ENCODE results near the gene PRMT2.
"Not testable (repeated sequence)": the region's sequence is repeated elsewhere in the genome, so short reads cannot be mapped to it uniquely, and the experiment has no call there.

The PRMT2 gene

DNA sequence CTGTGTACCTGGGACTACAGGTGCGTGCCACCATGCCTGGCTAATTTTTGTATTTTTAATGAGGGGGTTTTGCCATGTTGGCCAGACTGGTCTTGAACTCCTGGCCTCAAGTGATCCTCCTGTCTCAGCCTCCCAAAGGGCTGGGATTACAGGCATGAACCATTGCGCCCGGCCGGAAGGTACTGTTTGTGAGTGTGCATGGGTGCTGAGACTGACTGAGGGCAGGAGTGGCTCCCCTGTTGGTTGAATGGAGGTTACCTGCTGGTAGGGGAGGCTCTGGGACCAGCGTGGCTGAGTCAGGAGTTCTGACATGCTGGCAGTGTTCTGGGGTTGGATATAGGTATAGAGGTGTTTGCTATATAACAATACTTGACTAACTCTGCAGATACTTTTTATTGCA, 10.4 kb downstream of the PRMT2 start:
- no peak for DNase-seq

DNA sequence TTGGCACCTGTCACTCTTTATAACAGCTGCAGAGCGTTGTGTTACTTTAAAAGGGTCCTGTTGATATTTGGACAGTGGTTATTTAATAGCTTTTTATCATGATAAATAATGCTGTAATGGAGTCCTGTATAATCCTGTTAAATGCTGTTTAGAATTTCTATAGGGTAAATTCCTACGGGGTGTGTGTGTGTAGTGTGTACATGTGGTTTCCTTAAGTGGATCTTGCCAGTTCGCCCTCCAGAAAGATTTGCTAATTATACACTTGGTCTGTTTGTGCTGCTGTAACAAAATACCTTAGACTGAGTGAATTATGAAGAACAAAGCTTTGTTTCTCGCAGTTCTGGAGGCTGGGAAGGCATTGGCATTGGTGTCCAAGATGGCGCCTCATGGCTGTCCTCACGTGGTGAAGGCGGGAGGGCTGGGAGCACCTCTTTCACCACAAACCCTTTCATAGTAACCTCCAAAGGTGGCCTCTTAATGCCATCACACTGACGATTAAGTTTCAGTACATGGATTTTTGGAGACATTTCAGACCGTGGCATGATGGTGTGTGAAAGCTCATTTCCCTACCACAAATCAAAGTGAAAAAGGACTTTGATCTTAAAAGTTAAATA, 11.2 kb downstream of the PRMT2 start:
- DNase-seq: no peak

DNA sequence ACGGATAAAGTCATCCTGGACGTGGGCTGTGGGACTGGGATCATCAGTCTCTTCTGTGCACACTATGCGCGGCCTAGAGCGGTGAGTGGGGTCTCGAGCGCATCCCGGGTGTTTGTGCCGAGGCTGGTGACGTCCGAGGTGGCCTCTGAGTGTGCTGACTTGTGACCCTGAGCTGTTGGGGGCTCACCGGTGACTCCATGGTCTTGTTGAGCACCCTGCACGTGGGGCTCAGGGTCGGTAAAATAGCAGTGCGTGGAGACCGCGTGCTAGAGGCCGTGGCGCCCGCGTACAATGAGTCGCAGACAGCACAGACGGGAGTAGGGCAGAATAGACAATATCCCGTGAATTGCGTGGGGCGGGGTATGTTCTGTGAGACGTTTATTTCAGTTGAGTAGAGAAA, 13.1 kb downstream of the PRMT2 start:
- no peak for DNase-seq

DNA sequence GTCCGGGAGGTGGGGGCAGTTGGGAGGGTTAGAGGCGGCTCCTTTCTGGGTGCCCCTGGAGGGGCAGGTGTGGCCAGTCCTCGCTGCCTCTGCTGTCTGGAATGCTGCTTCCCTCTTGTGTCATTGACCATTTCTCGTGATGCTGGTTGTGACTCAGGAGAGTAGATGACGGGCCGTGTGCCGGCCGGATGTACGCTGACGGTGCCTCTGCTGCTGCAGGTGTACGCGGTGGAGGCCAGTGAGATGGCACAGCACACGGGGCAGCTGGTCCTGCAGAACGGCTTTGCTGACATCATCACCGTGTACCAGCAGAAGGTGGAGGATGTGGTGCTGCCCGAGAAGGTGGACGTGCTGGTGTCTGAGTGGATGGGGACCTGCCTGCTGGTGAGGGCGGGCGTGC, 13.9 kb downstream of the PRMT2 start:
- DNase-seq: no peak

DNA sequence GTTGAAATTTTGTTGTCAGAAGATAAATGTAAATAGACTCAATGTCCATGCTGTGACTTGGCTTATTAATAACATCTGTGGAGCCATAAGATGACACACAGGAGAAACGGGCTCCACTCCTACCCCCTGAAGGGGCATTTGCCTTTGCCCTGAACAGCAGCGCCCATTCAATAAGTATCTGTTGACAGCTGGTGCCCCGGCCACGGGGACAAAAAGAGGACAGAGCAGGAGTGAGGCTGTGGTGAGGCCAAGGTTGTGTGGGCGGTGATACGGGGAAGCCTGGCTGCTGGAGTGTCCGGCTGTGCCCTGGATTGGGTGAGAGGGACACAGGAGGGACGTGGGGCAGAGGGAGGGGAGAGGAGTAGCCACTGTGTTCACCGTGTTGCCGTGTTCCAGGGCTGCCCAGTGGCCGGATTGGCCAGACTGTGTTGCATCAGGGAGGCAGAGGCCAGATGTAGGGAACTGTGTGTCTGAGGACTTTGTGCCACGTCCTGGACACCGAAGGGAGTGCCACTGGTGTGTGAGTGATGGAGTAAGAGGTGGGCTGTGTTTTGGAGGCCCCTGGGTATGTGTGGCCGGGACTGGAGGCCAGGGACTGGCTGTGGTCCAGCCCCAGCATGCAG, 15.1 kb downstream of the PRMT2 start:
- DNase-seq: no peak

DNA sequence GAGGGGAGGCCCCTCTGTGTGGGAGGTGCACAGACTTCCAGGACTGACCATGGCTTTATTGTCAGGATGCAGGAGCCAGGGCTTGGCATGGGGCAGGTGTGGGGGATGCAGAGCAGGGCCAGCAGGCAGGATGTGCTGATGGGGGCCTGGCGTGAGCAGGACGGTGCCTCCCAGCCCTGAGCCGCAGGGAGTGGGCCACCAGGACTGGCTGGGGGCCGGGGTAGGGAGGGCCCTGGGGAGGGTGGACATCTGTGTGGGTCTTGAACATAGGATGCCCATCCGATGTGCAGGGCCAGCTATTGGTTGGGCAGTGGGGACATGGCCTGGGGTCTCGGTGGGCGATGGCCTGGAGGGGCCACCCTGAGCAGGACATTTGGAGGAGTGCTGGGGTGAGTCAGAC, 15.6 kb downstream of the PRMT2 start:
- no peak for DNase-seq

DNA sequence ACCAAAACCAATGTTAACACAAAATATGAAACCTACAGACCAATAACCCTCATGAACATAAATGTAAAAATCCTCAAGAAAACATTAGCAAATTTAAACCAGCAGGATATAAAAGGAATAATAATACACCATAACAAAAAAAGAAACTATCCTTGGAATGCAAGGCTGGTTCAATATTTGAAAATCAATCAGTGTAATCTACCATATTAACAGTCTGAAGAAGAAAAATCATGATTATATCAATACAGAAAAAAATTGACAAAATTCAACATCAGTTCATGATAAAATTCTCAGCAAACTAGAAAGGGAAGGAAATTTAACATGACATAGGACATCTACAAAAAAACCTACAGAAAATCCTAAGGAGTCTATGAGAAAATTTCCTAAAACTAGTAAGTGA, 19.8 kb downstream of the PRMT2 start:
- no peak for DNase-seq

DNA sequence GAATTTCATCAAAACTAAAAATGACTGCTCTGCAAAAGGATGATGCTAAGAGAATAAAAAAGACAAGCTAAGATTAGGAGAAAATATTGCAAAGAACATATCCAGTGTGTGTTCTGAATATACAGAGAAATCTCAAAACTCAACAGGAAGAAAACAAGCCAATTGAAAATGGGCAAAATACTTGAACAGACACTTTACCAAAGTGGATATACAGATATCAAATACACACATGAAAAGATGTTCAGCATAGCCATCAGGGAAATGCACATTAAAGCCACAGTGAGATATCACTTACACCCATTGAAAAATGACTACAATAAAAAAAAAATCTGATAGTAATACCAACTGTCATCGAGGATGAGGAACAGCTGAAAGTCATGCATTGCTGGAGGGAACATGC, 21.3 kb downstream of the PRMT2 start:
- no peak for DNase-seq

DNA sequence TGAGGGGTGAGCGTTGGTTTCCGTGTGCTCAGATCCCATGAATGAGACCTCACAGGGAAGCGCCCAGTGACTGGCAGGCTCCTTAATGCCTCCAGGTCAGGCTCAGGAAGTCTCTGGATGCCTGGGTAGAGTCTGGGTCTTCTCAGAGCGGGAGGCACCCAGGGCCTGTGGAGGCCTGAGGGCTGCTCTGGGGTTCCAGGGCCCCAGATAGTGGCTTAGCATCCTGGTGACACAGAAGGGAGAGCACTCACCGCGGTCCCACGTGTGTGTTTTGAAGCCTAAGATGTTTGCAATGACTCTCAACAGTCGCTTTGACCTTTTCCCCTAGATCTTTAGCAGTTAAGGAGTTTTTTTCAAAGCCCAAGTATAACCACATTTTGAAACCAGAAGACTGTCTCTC, 25.0 kb downstream of the PRMT2 start:
- no peak for DNase-seq

DNA sequence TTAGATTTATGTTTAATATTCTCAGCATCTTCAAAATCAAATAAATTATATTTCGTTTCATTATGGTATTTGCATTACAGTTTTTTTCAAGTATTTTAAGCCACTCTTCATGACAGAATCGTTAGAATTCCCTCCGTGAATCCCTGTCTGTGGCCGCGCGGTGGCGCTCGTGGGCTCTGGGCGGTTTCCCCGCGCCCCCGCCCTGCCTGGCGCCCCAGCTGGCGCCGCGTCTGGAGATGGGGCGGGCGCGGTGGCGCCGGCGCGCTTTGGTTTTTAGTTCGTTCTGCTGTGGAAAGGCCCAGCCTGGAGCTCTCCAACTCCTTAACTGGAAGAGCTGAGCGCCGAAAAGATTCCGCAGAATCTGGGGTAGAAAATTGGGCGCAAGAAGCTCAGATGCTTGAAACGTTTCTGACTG, 25.7 kb downstream of the PRMT2 start:
- no peak for DNase-seq

DNA sequence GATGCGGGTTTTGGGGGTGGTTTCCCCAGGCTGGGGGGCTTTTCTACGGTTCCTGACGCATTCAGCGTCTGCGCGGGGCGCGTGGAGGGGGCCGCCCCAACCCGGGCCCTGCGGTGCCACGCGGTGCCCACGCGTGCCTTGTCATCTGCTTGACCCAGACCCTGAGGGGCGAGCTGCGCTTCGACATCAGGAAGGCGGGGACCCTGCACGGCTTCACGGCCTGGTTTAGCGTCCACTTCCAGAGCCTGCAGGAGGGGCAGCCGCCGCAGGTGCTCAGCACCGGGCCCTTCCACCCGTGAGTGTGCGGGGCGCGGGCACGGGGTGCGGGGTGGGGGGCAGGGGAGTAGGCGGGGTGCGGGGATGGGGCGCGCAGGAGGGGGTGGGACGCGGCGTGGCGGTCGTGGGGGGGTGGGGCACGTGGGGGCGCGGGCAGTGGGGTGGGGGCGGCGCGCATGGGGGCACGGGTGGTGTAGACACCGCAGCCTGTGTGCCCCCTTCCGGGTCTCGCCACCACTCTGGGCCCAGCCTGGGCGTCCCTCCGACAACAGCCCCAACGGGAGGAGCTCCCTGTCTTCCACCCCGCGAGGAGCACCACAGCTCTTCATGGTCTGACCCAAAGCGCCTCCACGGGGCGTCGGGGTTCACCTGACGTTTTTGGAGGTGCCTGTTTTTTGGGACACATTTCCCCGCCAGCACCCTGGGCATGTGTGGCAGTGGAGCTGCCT, 26.3 kb downstream of the PRMT2 start:
- DNase-seq: no peak

DNA sequence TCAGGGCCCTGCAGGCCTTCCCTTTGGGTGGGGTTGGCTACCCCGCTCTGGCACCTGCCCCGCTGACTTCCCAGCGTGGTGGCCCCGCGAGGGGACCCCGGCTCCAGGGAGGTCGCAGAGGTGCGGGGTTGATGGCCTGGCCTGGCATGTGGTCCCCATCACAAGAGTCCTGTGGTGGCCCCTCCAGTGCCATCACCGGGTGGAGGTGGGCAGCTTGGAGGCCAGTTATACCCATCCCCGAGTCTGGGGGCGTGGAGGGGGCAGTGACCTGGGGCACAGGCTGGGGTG, 26.8 kb downstream of the PRMT2 start:
- no peak for DNase-seq

DNA sequence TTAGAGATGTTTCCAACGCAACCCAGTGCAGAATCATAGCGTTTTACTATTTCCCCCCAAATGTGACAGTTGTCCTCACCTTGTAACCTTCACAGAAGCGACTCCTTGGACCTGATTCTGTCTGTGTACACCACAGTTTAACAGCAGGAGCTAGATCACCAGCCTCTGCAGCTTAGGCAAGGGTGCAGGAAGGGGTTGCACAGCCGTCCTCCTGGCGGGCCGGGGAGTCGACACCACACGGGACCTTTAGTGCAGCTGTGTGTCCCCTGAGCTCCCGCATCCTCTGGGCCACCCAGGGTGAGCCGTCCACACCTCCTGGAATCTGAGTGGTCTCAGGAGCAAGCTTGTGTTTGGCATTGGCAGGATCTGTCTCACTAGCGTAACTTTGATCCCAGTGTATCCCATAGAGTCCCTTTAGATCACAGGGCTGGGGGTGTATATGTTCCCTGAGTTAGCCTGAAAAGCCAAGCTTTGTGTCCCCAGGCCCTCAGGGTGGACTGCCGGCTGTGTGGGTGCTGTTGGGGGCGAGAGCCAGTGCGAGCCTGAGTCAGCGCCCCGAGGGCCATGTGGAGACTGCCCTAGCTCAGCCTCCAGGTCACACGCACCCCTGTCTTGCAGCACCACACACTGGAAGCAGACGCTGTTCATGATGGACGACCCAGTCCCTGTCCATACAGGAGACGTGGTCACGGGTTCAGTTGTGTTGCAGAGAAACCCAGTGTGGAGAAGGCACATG, 27.5 kb downstream of the PRMT2 start:
- DNase-seq: no peak

DNA sequence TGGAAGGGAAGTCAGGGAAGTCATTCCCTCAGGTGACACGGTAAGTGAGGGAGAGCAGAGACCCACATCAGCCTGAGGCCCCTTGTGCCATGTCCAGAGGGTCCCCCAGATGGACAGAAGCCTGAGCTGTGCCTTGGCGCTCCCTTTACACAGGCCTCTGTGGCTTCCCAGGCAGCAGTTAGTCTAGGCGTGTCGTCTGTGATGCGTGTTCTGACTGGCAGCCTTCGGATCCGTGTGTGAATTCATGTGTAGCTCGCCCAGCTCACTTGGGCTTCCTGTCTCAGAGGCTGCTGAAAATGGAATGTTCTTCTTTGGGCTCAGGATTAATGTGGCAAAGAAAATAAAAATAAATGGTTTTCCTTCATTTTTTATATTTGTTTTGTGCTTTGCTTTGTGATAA, 28.3 kb downstream of the PRMT2 start:
- no peak for DNase-seq

DNA sequence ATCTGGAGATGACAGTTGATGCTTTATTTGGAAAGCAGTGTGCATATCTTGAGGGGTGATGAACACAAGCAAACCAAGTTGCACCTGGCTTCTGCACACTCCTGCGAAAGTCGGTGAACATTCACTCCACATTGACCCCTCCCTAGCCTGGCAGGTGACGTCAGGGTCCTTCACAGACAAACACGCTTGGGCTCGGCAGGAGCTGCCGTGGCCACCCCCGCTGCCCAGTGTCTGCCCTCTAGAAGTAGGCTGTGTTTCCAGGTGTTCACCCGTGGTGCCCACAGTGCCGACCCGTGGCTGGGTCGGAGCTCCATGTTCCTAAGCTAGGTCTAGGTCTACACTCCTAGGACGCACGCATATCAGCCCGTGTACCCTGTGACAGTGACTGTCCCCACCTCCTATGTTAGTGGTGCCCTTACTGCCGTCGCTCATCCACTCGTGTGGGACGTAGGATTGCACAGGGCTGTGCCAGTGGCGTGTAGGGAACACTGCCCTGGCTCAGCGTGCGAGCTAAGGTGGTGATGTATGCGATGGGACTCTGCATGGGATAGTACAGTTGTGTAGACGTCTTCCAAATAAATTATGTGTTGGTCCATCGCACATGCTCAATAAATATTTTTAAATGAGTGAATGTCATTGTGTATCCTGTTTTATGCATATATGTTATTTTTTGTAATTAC, 29.0 kb downstream of the PRMT2 start:
- no peak for DNase-seq

DNA sequence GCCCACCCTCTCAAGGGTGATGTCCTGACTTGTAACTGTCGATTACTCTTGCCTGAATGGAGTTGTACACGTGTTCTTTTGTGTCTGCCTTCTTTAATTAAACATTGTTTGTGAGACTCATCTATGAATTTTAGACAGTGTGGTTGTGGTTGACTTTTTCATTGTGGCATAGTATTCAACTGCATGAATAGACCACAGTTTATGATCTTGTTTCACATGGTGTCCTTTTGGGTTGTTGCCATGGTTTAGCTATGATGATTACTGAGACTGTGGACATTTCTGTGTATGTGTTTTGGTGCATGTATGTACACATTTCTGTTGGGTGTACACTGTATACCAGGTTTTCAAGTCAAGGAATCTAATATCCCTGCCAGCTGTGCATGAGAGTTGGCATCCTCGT, 30.1 kb downstream of the PRMT2 start:
- DNase-seq: no peak

DNA sequence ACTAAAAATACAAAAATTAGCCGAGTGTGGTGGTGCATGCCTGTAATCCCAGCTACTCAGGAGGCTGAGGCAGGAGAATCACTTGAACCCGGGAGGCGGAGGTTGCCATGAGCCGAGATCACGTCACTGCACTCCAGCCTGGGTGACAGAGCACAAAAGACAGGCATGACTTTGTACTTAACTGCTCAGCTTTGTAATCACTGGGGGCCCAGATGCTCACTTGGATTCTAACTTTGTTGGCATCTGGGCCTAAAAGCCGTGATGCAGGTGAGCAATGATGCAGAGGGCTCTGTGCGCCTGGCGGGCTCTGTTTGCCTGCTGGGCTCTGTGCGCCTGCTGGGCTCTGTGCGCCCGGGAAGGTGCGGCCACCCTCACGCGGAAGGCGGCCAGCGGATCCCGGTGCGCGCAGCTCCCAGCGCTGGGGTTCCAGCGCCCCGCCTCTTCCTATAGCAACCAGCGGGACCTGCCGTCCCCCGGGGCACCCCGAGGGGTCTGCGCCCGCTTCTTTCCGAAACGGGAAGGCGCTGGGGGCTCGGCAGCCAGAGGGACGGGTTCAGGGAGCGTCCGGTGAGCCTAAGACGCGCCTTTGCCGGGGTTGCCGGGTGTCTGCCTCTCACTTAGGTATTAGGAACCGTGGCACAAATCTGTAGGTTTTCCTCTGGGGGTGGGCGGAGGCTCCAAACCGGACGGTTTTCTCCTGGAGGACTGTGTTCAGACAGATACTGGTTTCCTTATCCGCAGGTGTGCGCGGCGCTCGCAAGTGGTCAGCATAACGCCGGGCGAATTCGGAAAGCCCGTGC, 31.7 kb downstream of the PRMT2 start:
- DNase-seq: no peak

DNA sequence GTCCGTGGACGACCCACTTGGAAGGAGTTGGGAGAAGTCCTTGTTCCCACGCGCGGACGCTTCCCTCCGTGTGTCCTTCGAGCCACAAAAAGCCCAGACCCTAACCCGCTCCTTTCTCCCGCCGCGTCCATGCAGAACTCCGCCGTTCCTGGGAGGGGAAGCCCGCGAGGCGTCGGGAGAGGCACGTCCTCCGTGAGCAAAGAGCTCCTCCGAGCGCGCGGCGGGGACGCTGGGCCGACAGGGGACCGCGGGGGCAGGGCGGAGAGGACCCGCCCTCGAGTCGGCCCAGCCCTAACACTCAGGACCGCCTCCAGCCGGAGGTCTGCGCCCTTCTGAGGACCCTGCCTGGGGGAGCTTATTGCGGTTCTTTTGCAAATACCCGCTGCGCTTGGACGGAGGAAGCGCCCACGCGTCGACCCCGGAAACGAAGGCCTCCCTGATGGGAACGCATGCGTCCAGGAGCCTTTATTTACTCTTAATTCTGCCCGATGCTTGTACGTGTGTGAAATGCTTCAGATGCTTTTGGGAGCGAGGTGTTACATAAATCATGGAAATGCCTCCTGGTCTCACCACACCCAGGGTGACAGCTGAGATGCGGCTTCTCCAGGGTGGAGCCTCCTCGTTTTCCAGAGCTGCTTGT, 32.4 kb downstream of the PRMT2 start:
- DNase-seq: no peak

DNA sequence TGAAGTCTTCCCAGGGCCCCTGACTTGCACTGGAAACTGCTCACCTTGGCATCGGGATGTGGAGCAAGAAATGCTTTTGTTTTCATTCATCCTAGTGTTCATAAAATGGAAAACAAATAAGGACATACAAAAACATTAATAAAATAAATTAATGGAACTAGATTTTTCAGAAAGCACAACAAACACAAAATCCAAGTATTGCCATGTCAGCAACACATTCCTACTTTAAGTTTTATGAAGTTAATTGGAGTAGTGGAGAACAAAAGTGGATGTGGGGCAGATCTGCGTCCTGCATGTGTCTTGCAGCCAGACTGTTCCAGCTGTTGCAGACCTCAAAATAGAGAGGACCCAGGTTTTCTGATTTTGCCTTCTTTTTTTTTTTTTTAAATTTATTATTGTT, 32.9 kb downstream of the PRMT2 start:
- DNase-seq: no peak

DNA sequence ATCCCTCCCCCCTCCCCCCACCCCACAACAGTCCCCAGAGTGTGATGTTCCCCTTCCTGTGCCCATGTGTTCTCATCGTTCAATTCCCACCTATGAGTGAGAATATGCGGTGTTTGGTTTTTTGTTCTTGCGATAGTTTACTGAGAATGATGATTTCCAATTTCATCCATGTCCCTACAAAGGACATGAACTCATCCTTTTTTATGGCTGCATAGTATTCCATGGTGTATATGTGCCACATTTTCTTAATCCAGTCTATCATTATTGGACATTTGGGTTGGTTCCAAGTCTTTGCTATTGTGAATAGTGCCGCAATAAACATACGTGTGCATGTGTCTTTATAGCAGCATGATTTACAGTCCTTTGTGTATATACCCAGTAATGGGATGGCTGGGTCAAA, 33.4 kb downstream of the PRMT2 start:
- not testable (repeated sequence) for DNase-seq

DNA sequence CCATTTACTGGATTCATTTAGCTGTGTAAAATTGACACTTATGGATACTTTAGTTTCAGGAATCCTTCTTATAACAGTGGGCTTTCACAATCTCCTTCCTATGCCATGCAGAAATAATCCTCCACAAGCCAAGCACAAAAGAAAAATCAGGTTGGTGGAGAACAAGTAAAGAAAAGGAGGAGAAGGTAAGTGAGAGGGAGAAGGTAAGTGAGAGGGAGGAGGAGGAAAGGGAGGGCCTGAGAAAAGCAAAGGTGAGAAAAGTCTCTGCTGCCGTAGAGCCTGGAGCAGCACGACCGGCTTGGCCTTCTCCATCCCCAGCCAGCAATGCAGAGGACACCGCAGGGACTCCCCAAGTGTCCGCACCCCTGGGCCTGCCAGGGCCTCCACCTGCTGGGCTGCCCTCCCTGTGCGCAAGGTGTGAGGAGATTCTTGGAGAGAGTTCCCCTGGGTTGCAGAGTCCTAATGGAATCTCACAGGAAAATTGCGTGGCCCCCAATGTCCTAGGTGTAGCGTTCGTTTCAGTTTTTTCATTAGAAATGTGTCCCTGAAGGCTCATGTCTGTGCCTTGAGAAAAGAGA, 39.0 kb downstream of the PRMT2 start:
- DNase-seq: no peak
